HCEC 1CT (cell line): ENCODE data around the gene LIFR.

ENCODE experiments used
- DNase-seq: peaks from one replicate; pipeline ENCODE4 v3.0.0-alpha.2; 2017

LIFR gene

GRCh38 chr5:38465061-38465460, 91.4 kb downstream of the LIFR start:
- peak; percentile 79 for DNase-seq

GRCh38 chr5:38463634-38464521, 92.6 kb downstream of the LIFR start:
- DNase-seq: peak; percentile 99

GRCh38 chr5:38462976-38463633, 93.3 kb downstream of the LIFR start:
- peak; percentile 63 for DNase-seq

GRCh38 chr5:38458174-38458573, 98.3 kb downstream of the LIFR start:
- DNase-seq: no peak

- DNase-seq: no peak
Observed at GRCh38 chr5:38456657-38457399, 99.6 kb downstream of the LIFR start.

GRCh38 chr5:38455796-38456330, 100.6 kb downstream of the LIFR start:
- DNase-seq: no peak

GRCh38 chr5:38453921-38454320, 102.5 kb downstream of the LIFR start:
- DNase-seq: no peak

GRCh38 chr5:38453506-38453905, 102.9 kb downstream of the LIFR start:
- DNase-seq: no peak

GRCh38 chr5:38452201-38452600, 104.2 kb downstream of the LIFR start:
- DNase-seq: no peak

- DNase-seq: peak; percentile 18
Observed at GRCh38 chr5:38451074-38451725, 105.2 kb downstream of the LIFR start.

- no peak for DNase-seq
Observed at GRCh38 chr5:38450627-38451026, 105.8 kb downstream of the LIFR start.

- DNase-seq: no peak
Observed at GRCh38 chr5:38448568-38449350, 107.7 kb downstream of the LIFR start.

- peak; percentile 40 for DNase-seq
Observed at GRCh38 chr5:38447786-38448185, 108.7 kb downstream of the LIFR start.

- no peak for DNase-seq
Observed at GRCh38 chr5:38447056-38447455, 109.4 kb downstream of the LIFR start.

GRCh38 chr5:38446029-38446522, 110.4 kb downstream of the LIFR start:
- DNase-seq: no peak

GRCh38 chr5:38445374-38446028, 110.9 kb downstream of the LIFR start:
- DNase-seq: no peak

- DNase-seq: no peak
Observed at GRCh38 chr5:38443390-38443789, 113.1 kb downstream of the LIFR start.

- DNase-seq: no peak
Observed at GRCh38 chr5:38442247-38442573, 114.2 kb downstream of the LIFR start.

- DNase-seq: peak; percentile 85
Observed at GRCh38 chr5:38441453-38442246, 114.8 kb downstream of the LIFR start.

- DNase-seq: no peak
Observed at GRCh38 chr5:38438757-38439156, 117.7 kb downstream of the LIFR start.
